GM18870 (cell line): Measurements from ENCODE around the gene DLL3.
"Not testable (repeated sequence)": the region's sequence is repeated elsewhere in the genome, so short reads cannot be mapped to it uniquely, and the experiment has no call there.

Experiments
- ATAC-seq: cut with Tn5 transposase; IDR thresholded peaks from one replicate; pipeline ENCODE4 v1.9.1; 2021; ENCODE audit warnings: moderate library complexity; ENCODE audit not compliant: unreplicated experiment

DLL3 gene, protein sequence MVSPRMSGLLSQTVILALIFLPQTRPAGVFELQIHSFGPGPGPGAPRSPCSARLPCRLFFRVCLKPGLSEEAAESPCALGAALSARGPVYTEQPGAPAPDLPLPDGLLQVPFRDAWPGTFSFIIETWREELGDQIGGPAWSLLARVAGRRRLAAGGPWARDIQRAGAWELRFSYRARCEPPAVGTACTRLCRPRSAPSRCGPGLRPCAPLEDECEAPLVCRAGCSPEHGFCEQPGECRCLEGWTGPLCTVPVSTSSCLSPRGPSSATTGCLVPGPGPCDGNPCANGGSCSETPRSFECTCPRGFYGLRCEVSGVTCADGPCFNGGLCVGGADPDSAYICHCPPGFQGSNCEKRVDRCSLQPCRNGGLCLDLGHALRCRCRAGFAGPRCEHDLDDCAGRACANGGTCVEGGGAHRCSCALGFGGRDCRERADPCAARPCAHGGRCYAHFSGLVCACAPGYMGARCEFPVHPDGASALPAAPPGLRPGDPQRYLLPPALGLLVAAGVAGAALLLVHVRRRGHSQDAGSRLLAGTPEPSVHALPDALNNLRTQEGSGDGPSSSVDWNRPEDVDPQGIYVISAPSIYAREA

GRCh38 chr19:39498798-39499642 lies at the start of gene DLL3:
Gene DLL3, plus strand, starts transcription at chr19:39498947. Its CDS starts 28 bp downstream, at chr19:39498975.
- no peak for ATAC-seq

GRCh38 chr19:39449116-39449797 lies 49.5 kb upstream of the DLL3 start:
- no peak for ATAC-seq

GRCh38 chr19:39451257-39451656 lies 47.5 kb upstream of the DLL3 start:
- ATAC-seq, result not testable (repeated sequence)

GRCh38 chr19:39463403-39463802 lies 35.3 kb upstream of the DLL3 start:
- no peak for ATAC-seq

DNA sequence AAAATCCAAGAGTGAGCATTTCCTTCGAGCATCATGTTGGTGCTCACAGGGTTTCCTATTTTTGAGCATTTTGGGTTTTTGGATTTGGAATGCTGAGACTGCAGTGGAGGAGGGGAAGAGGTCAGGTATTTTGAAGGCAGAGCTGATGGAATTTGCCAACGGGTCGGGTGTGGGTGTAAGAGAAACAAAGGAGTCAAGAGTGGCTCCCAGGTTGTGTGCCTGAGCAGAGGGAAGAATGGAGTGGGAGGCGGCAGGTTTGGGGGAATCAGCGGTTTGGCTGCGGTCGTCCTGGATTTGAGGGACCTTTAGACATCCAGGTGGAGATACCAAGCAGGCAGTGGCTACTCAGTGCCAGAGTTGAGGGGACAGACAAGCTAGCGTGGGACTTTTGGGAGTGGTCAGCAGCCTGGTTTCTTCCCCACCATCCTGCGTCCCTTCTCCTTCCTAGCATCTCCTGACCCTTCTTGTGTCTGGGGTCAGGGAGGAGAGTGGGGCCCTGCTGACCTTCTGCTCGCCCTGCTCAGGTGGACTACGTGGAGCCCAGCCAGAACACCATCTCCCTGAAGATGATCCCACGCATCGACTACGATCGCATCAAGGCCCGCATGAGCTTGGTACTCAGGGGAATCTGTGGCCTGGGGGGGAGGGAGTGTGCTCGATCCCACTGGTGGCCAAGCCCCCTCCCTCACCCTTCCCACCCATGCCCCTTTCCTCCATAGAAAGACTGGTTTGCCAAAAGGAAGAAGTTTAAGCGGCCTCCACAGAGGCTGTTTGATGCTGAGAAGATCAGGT lies 32.6 kb upstream of the DLL3 start:
- no peak for ATAC-seq

DNA sequence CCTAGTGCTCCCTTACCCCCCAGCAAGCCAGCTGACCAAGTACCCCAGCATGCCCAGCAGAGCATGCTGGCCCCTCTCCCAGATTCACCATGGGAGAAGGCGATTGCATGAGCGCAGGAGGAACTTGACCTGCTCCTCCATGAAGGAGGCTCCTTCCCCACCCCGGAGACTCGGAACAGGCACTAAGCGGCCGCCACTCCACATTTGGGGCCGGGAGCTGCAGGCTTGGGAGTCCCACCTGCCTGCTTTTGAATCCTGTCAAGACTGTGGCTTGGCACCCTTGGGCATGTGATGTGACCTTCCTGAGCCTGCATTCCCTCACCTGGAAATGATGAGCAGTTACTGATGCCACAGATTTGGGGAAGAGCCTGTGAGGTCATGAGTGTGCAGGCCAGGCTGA lies 30.8 kb upstream of the DLL3 start:
- ATAC-seq, result no peak

DNA sequence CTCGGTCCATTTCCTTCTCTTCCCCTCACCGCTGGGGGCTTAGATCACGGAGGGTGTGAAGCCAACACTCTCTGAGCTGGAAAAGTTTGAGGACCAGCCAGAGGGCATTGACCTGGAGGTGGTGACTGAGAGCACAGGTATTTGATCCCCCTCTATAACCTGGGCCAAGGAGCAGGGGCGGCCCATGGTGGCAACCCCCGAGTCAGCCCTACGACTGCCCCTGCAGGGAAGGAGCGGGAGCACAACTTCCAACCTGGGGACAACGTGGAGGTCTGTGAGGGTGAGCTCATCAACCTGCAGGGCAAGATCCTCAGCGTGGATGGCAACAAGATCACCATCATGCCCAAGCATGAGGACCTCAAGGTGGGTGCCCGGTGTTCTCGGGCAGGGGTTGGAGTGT lies 29.7 kb upstream of the DLL3 start:
- no peak for ATAC-seq

- ATAC-seq, result no peak
These were observed 29.2 kb upstream of the DLL3 start for GRCh38 chr19:39469567-39469966.

GRCh38 chr19:39470724-39471339 lies 27.9 kb upstream of the DLL3 start:
- ATAC-seq, result no peak

GRCh38 chr19:39471756-39472536 lies 26.8 kb upstream of the DLL3 start:
- ATAC-seq, result no peak

DNA sequence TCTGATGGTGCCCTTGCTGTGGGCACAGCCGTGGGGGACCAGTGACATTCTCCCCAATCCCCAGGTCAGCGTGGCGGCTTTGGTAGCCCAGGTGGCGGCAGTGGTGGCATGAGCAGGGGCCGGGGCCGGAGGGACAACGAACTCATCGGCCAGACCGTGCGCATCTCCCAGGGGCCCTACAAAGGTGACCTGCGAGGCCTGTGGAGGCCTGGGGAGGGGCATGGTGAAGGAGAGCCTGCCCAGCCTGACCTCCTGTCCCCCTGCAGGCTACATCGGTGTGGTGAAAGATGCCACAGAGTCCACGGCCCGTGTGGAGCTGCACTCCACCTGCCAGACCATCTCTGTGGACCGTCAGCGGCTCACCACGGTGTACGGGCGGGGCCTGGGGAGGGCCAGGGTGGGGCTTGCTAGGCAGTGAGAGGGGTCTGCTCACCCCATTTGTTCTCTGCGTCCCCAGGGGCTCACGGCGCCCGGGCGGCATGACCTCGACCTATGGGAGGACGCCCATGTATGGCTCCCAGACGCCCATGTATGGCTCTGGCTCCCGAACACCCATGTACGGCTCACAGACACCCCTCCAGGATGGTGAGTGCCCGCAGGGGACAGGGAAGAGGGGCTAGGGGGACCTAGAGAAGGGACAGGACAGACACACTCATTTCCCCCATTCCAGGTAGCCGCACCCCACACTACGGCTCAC lies 25.9 kb upstream of the DLL3 start:
- ATAC-seq, result no peak

GRCh38 chr19:39473443-39473960 lies 25.2 kb upstream of the DLL3 start:
- no peak for ATAC-seq

GRCh38 chr19:39474139-39474620 lies 24.6 kb upstream of the DLL3 start:
- no peak for ATAC-seq

DNA sequence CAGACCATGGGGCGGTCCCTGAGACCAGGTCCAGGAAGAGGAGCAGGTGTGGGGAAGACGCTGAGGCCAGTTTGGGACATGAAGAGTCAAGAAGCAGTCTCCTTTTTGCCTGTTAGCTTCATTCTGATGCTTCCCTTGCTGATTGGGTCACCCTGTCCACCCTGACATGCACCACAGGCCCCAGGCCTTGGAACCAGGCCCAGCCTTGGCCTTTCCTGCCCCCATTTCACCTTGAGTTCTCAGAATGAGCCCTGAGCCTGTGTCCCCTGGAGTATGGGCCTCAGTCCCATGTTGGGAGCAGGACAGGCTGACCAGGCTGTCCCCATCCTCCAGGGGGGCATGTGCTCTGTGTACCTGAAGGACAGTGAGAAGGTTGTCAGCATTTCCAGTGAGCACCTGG lies 23.0 kb upstream of the DLL3 start:
- ATAC-seq, result no peak

GRCh38 chr19:39479319-39479801 lies 19.4 kb upstream of the DLL3 start:
- not testable (repeated sequence) for ATAC-seq

DNA sequence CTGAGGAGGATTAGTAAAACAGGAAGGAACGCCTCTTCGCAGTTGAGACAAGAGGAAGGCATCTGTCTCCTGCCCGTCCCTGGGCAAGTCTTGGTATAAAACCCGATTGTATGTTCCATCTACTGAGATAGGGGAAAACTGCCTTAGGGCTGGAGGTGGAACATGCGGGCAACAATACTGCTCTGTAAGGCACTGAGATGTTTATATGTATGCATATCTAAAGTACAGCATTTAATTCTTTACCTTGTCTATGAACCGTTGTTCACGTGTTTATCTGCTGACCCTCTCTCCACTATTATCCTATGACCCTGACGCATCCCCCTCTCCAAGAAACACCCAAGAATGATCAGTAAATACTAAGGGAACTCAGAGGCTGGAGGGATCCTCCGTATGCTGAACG lies 18.8 kb upstream of the DLL3 start:
- no peak for ATAC-seq

- ATAC-seq, result peak; percentile 52
These were observed 18.2 kb upstream of the DLL3 start, which contains the start of gene TIMM50 for GRCh38 chr19:39480337-39481228. Gene TIMM50, plus strand, starts transcription at chr19:39480838. Its CDS starts 16 bp downstream, at chr19:39480854.
